ENCODE data around the gene ADGRF1. TPM values are rescaled to one million over a fixed set of nuclear protein-coding genes. Genes with fewer than 3 reads are reported as not detected.

ADGRF1 gene
- polyA plus RNA-seq, 3 donors = 35.9 to 56.2 (median 51.8) TPM

Other genes starting within 250 kb of the ADGRF1 start
- gene MEP1A, start 248.9 kb downstream of the ADGRF1 start, polyA plus RNA-seq (ENCODE audit: insufficient read length in 3 of 3) = not detected
- 10 to 100 TPM; 31.0 to 34.0 (median 32.4) TPM for gene ADGRF5, start 120.4 kb downstream of the ADGRF1 start, polyA plus RNA-seq (ENCODE audit: insufficient read length in 3 of 3)